Sigmoid colon (tissue), 7 donors: Measurements from ENCODE around the gene CLMP. TPM values are rescaled to one million over a fixed set of nuclear protein-coding genes. Genes with fewer than 3 reads are reported as not detected.

Experiments
- DNase-seq: peaks from one replicate; pipeline ENCODE4 v3.0.0-alpha.2; 2019
- H3K27ac ChIP-seq, 4 donors: fragments of 200-600 bp; sonication (generic); one replicate each; pipeline ENCODE4 v1.5.1; 2016 to 2019; ENCODE audit warnings: mild to moderate bottlenecking in 1 of 4
- H3K27me3 ChIP-seq, 3 donors: fragments of 200-600 bp; sonication (generic); one replicate each; pipeline ENCODE4 v1.5.1; 2019; ENCODE audit warnings: mild to moderate bottlenecking in 1 of 3
- H3K36me3 ChIP-seq, 4 donors: fragments of 200-600 bp; sonication (generic); one replicate each; pipeline ENCODE4 v1.5.1; 2016 to 2019
- H3K4me1 ChIP-seq, 4 donors: fragments of 200-600 bp; sonication (generic); one replicate each; pipeline ENCODE4 v1.5.1; 2017 to 2019
- H3K4me3 ChIP-seq, 4 donors: fragments of 200-600 bp; sonication (generic); one replicate each; pipeline ENCODE4 v1.5.1; 2017 to 2019; ENCODE audit warnings: mild to moderate bottlenecking in 2 of 4, moderate library complexity in 1 of 4
- H3K9me3 ChIP-seq, 4 donors: fragments of 200-600 bp in 3 of 4; sonication (generic) in 3 of 4; one replicate each; pipeline versions ENCODE4 v1.5.1 to v1.6.1; 2013 to 2019
- CTCF ChIP-seq, 4 experiments: fragments of 450-650 bp in 3 of 4; fragments of 200-600 bp in 1 of 4; IDR thresholded peaks; one replicate each; pipeline ENCODE4 v1.5.1; 2016 to 2019; ENCODE audit warnings: antibody characterized with exemption in 4 of 4, mild to moderate bottlenecking in 3 of 4, moderate library complexity in 2 of 4
- EP300 ChIP-seq, 4 donors: sonication (generic); formaldehyde crosslinking; IDR thresholded peaks; one replicate each; pipeline ENCODE4 v1.6.1; 2017; ENCODE audit warnings: antibody characterized with exemption in 4 of 4
- POLR2A ChIP-seq, 2 donors: fragments of 450-650 bp; IDR thresholded peaks; one replicate each; pipeline ENCODE4 v1.6.1; 2016; ENCODE audit warnings: antibody characterized with exemption in 2 of 2, mild to moderate bottlenecking in 2 of 2, moderate library complexity in 2 of 2
- POLR2AphosphoS5 ChIP-seq, 4 donors: sonication (generic); formaldehyde crosslinking; IDR thresholded peaks; one replicate each; pipeline ENCODE4 v1.6.1; 2017; ENCODE audit warnings: antibody characterized with exemption in 4 of 4
- WGBS, 2 donors: extraction: QIAGEN DNeasy Blood & Tissue Kit; methylation state at CpG; one replicate each; pipeline ENCODE4 v1.1.7; 2013; 5-methylcytosine and 5-hydroxymethylcytosine counted together
- intact Hi-C: fragments of 100-400 bp; cut with DNase I; formaldehyde crosslinking; loops from one replicate; pipeline ENCODE4 v1.15.1; 2023
- polyA plus RNA-seq, 3 donors: library from polyadenylated mRNA; stranded (reverse); fragments of 200-250 nt; gene quantifications; one replicate each; pipeline ENCODE4 v1.2.3, GENCODE V29; 2013
- total RNA-seq, 4 donors: library from RNA; depleted of rRNA; stranded (reverse); fragments of >200 nt; gene quantifications; one replicate each; pipeline ENCODE4 v1.1.0, GENCODE V29; 2016
- donor health status: healthy with polysubstance abuse.
- donor health status: Bipolar disorder and iron deficiency.
- donor health status: healthy.

The CLMP gene
- total and polyA plus RNA-seq, 7 donors: 1.4 to 180 (median 104) TPM

DNA sequence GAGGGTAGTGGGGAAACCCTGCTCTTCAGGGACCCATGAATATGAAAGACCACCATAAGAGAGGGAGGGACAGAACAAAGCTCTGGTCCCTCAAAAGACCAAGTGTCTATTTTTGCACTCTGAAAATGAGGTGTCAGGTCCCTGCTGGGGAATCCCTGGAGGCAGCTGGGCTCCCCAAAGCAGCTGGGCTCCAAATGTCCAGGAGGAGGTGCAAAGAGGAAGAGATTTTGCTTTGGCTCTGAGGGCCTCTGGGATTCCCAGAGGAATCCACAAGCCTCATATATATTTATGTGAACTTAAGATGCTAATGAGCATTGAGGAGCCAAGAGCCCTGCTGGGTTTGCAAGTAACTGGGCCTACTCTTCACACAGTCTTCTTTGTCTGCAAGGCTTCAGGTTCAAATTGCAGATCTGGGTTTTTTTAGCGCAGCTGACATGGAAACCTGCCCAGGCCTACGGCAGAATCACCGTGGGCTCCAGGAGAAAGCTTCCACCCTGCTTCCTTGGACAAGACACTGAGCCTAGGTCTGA lies 26.0 kb downstream of the CLMP start:
- Histone ChIP-seq H3K36me3 (no peaks in the 10 kb centered on the region), H3K4me1 (peaks cover 0 to 72% (median 60%) of the 10 kb centered on the region in 4 donors), H3K27me3 (no peaks in the 10 kb centered on the region), H3K9me3 (no peaks in the 10 kb centered on the region), H3K4me3 (no peak overlapping the region), H3K27ac (peak overlapping the region in 2 of 4 donors; percentile 61 to 83)
- 84 to 88% methylated on average over 3 of the region's 3 CpGs for WGBS, 2 donors
- no peak for TF ChIP-seq POLR2A (IDR thresholded peaks at IDR 0.05)
- no peak for TF ChIP-seq EP300 (IDR thresholded peaks at IDR 0.05)
- TF ChIP-seq POLR2AphosphoS5 (IDR thresholded peaks at IDR 0.05): no peak
- TF ChIP-seq CTCF (IDR thresholded peaks at IDR 0.05): no peak
- no peak for DNase-seq
- intact Hi-C loops: loop anchor here (5.0 kb wide), 1 partner anchor 63 kb away; no protein-coding TSS in a partner anchor

GRCh38 chr11:123168241-123168640 lies 26.8 kb downstream of the CLMP start:
- no peak for DNase-seq
- Histone ChIP-seq H3K9me3 (no peaks in the 10 kb centered on the region), H3K4me1 (peaks cover 0 to 65% (median 54%) of the 10 kb centered on the region in 4 donors), H3K36me3 (no peaks in the 10 kb centered on the region), H3K4me3 (no peak overlapping the region), H3K27me3 (no peaks in the 10 kb centered on the region), H3K27ac (peak overlapping the region; percentile 50 to 83 (median 80))
- no peak for TF ChIP-seq EP300 (IDR thresholded peaks at IDR 0.05)
- no peak for TF ChIP-seq POLR2AphosphoS5 (IDR thresholded peaks at IDR 0.05)
- no peak for TF ChIP-seq POLR2A (IDR thresholded peaks at IDR 0.05)
- no peak for TF ChIP-seq CTCF (IDR thresholded peaks at IDR 0.05)
- intact Hi-C loops: loop anchor here (5.0 kb wide), 1 partner anchor 64 kb away; no protein-coding TSS in a partner anchor
- 84 to 91% methylated on average over 5 of the region's 5 CpGs for WGBS, 2 donors

DNA sequence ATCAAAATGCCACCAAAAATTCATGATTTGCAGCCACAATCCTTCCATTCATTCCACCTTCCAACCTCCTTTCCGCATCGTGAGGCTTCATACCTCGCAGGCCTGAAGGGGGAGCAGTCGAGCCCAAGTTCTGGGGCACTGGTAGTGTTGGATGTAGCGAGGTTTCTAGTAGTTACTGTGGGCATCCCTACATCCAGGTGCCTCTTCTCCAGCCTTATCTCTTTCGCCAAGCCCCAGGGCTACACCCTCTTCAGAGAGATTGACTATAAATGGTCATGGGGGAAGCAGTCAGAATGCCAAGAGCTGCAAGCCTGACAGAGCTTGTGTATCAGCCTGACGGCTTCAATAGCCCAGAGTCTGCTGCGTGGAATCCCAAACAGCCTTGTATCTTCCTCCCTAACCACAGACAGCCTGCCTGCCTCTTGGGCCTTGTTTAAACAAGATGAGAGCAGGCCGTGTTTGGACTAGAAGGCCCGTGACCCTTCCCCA lies 28.9 kb downstream of the CLMP start:
- 49 to 58% methylated on average over 10 of the region's 10 CpGs for WGBS, 2 donors
- Histone ChIP-seq H3K36me3 (no peaks in the 10 kb centered on the region), H3K4me1 (peaks cover 0 to 74% (median 56%) of the 10 kb centered on the region in 4 donors), H3K9me3 (no peaks in the 10 kb centered on the region), H3K27ac (peak overlapping the region; percentile 68 to 83 (median 80)), H3K4me3 (no peak overlapping the region), H3K27me3 (no peaks in the 10 kb centered on the region)
- peak in 2 of 4 donors; percentile 40 to 48 for TF ChIP-seq POLR2AphosphoS5 (IDR thresholded peaks at IDR 0.05)
- TF ChIP-seq POLR2A (IDR thresholded peaks at IDR 0.05): no peak
- TF ChIP-seq CTCF (IDR thresholded peaks at IDR 0.05): peak; percentile 20 to 71 (median 56)
- no peak for TF ChIP-seq EP300 (IDR thresholded peaks at IDR 0.05)
- peak; percentile 84 for DNase-seq
- intact Hi-C loops: loop anchor here (1.0 to 5.0 kb wide), 2 partner anchors 66 to 81 kb away; no protein-coding TSS in a partner anchor

GRCh38 chr11:123164732-123165450 lies 30.2 kb downstream of the CLMP start:
- no peaks in the 10 kb centered on the region for H3K27me3 ChIP-seq
- H3K27ac ChIP-seq: peak overlapping the region; percentile 68 to 83 (median 80)
- no peaks in the 10 kb centered on the region for H3K9me3 ChIP-seq
- 81 to 92% methylated on average over 7 of the region's 7 CpGs for WGBS, 2 donors
- no peak for DNase-seq
- no peak for TF ChIP-seq POLR2A (IDR thresholded peaks at IDR 0.05)
- no peak for TF ChIP-seq CTCF (IDR thresholded peaks at IDR 0.05)
- no peak for TF ChIP-seq POLR2AphosphoS5 (IDR thresholded peaks at IDR 0.05)
- TF ChIP-seq EP300 (IDR thresholded peaks at IDR 0.05): no peak
- intact Hi-C loops: loop anchor here (5.0 kb wide), 1 partner anchor 67 kb away; no protein-coding TSS in a partner anchor
- no peak overlapping the region for H3K4me3 ChIP-seq
- peaks cover 0 to 81% (median 62%) of the 10 kb centered on the region in 4 donors for H3K4me1 ChIP-seq
- no peaks in the 10 kb centered on the region for H3K36me3 ChIP-seq
